Measurements from ENCODE around the gene TLR2.

TLR2 gene

GRCh38 chr4:153684182-153684970, at the start of gene TLR2:
TLR2 (plus strand) TSS chr4:153684280; CDS start chr4:153702908, 18,628 bp downstream.
- peaks cover 10% of the 10 kb centered on the region for H3K4me1 ChIP-seq (ENCODE audit: control insufficient read depth, insufficient read depth, low read length)
- peaks cover 22% of the 10 kb centered on the region for H3K9me3 ChIP-seq (ENCODE audit: control insufficient read depth, low read length)
- DNase-seq (ENCODE audit: low read depth), result peak; percentile 51
- peak within 1 kb of the TSS; percentile 76 for H3K4me3 ChIP-seq (ENCODE audit: low read length)
- H3K27me3 ChIP-seq (replicated peaks; ENCODE audit: control insufficient read depth, insufficient read depth, low read length), result peaks cover 39% of the 10 kb centered on the region
- H3K9ac ChIP-seq (ENCODE audit: low read length), result peak within 1 kb of the TSS; percentile 23
- no peaks in the 10 kb centered on the region for H3K36me3 ChIP-seq (ENCODE audit: control insufficient read depth, insufficient read depth, low read length, severe bottlenecking)

- no peaks in the 10 kb centered on the region for H3K27me3 ChIP-seq (replicated peaks; ENCODE audit: control insufficient read depth, insufficient read depth, low read length)
- peak; percentile 71 for DNase-seq (ENCODE audit: low read depth)
- H3K9me3 ChIP-seq (ENCODE audit: control insufficient read depth, low read length), result no peaks in the 10 kb centered on the region
- H3K9ac ChIP-seq (ENCODE audit: low read length), result no peak overlapping the region
- no peak overlapping the region for H3K4me3 ChIP-seq (ENCODE audit: low read length)
- peaks cover 19% of the 10 kb centered on the region for H3K36me3 ChIP-seq (ENCODE audit: control insufficient read depth, insufficient read depth, low read length, severe bottlenecking)
- H3K4me1 ChIP-seq (ENCODE audit: control insufficient read depth, insufficient read depth, low read length), result no peaks in the 10 kb centered on the region
These were observed 49.2 kb upstream of the TLR2 start for GRCh38 chr4:153634738-153635353.

GRCh38 chr4:153635846-153636245, 48.2 kb upstream of the TLR2 start:
- H3K27me3 ChIP-seq (replicated peaks; ENCODE audit: control insufficient read depth, insufficient read depth, low read length), result no peaks in the 10 kb centered on the region
- H3K4me3 ChIP-seq (ENCODE audit: low read length), result no peak overlapping the region
- DNase-seq (ENCODE audit: low read depth), result no peak
- H3K4me1 ChIP-seq (ENCODE audit: control insufficient read depth, insufficient read depth, low read length), result no peaks in the 10 kb centered on the region
- H3K36me3 ChIP-seq (ENCODE audit: control insufficient read depth, insufficient read depth, low read length, severe bottlenecking), result peaks cover 9% of the 10 kb centered on the region
- H3K9ac ChIP-seq (ENCODE audit: low read length), result no peak overlapping the region
- H3K9me3 ChIP-seq (ENCODE audit: control insufficient read depth, low read length), result no peaks in the 10 kb centered on the region

GRCh38 chr4:153637201-153637600, 46.9 kb upstream of the TLR2 start:
- H3K36me3 ChIP-seq (ENCODE audit: control insufficient read depth, insufficient read depth, low read length, severe bottlenecking), result peaks cover 8% of the 10 kb centered on the region
- H3K9me3 ChIP-seq (ENCODE audit: control insufficient read depth, low read length), result no peaks in the 10 kb centered on the region
- H3K4me3 ChIP-seq (ENCODE audit: low read length), result no peak overlapping the region
- no peak for DNase-seq (ENCODE audit: low read depth)
- no peaks in the 10 kb centered on the region for H3K27me3 ChIP-seq (replicated peaks; ENCODE audit: control insufficient read depth, insufficient read depth, low read length)
- H3K4me1 ChIP-seq (ENCODE audit: control insufficient read depth, insufficient read depth, low read length), result no peaks in the 10 kb centered on the region
- no peak overlapping the region for H3K9ac ChIP-seq (ENCODE audit: low read length)

- peaks cover 8% of the 10 kb centered on the region for H3K36me3 ChIP-seq (ENCODE audit: control insufficient read depth, insufficient read depth, low read length, severe bottlenecking)
- no peaks in the 10 kb centered on the region for H3K27me3 ChIP-seq (replicated peaks; ENCODE audit: control insufficient read depth, insufficient read depth, low read length)
- no peak overlapping the region for H3K9ac ChIP-seq (ENCODE audit: low read length)
- no peak for DNase-seq (ENCODE audit: low read depth)
- H3K4me3 ChIP-seq (ENCODE audit: low read length), result no peak overlapping the region
- no peaks in the 10 kb centered on the region for H3K4me1 ChIP-seq (ENCODE audit: control insufficient read depth, insufficient read depth, low read length)
- H3K9me3 ChIP-seq (ENCODE audit: control insufficient read depth, low read length), result no peaks in the 10 kb centered on the region
These were observed 46.1 kb upstream of the TLR2 start for GRCh38 chr4:153638011-153638410.

GRCh38 chr4:153638999-153639398, 45.1 kb upstream of the TLR2 start:
- Histone ChIP-seq H3K27me3 (replicated peaks; ENCODE audit: control insufficient read depth, insufficient read depth, low read length) (no peaks in the 10 kb centered on the region), H3K36me3 (ENCODE audit: control insufficient read depth, insufficient read depth, low read length, severe bottlenecking) (peaks cover 8% of the 10 kb centered on the region), H3K9me3 (ENCODE audit: control insufficient read depth, low read length) (no peaks in the 10 kb centered on the region), H3K4me3 (ENCODE audit: low read length) (no peak overlapping the region), H3K9ac (ENCODE audit: low read length) (no peak overlapping the region), H3K4me1 (ENCODE audit: control insufficient read depth, insufficient read depth, low read length) (no peaks in the 10 kb centered on the region)
- no peak for DNase-seq (ENCODE audit: low read depth)

GRCh38 chr4:153639833-153640802, 44.0 kb upstream of the TLR2 start:
- Histone ChIP-seq H3K9me3 (ENCODE audit: control insufficient read depth, low read length) (no peaks in the 10 kb centered on the region), H3K4me1 (ENCODE audit: control insufficient read depth, insufficient read depth, low read length) (no peaks in the 10 kb centered on the region), H3K4me3 (ENCODE audit: low read length) (no peak overlapping the region), H3K9ac (ENCODE audit: low read length) (no peak overlapping the region), H3K27me3 (replicated peaks; ENCODE audit: control insufficient read depth, insufficient read depth, low read length) (no peaks in the 10 kb centered on the region), H3K36me3 (ENCODE audit: control insufficient read depth, insufficient read depth, low read length, severe bottlenecking) (peaks cover 3% of the 10 kb centered on the region)
- no peak for DNase-seq (ENCODE audit: low read depth)

GRCh38 chr4:153641532-153641931, 42.5 kb upstream of the TLR2 start:
- H3K27me3 ChIP-seq (replicated peaks; ENCODE audit: control insufficient read depth, insufficient read depth, low read length), result no peaks in the 10 kb centered on the region
- no peak overlapping the region for H3K4me3 ChIP-seq (ENCODE audit: low read length)
- H3K9me3 ChIP-seq (ENCODE audit: control insufficient read depth, low read length), result no peaks in the 10 kb centered on the region
- no peaks in the 10 kb centered on the region for H3K36me3 ChIP-seq (ENCODE audit: control insufficient read depth, insufficient read depth, low read length, severe bottlenecking)
- no peak overlapping the region for H3K9ac ChIP-seq (ENCODE audit: low read length)
- H3K4me1 ChIP-seq (ENCODE audit: control insufficient read depth, insufficient read depth, low read length), result no peaks in the 10 kb centered on the region
- DNase-seq (ENCODE audit: low read depth), result no peak

GRCh38 chr4:153643406-153644383, 40.4 kb upstream of the TLR2 start:
- Histone ChIP-seq H3K4me1 (ENCODE audit: control insufficient read depth, insufficient read depth, low read length) (no peaks in the 10 kb centered on the region), H3K9me3 (ENCODE audit: control insufficient read depth, low read length) (no peaks in the 10 kb centered on the region), H3K36me3 (ENCODE audit: control insufficient read depth, insufficient read depth, low read length, severe bottlenecking) (no peaks in the 10 kb centered on the region), H3K27me3 (replicated peaks; ENCODE audit: control insufficient read depth, insufficient read depth, low read length) (no peaks in the 10 kb centered on the region), H3K4me3 (ENCODE audit: low read length) (no peak overlapping the region), H3K9ac (ENCODE audit: low read length) (no peak overlapping the region)
- peak; percentile 49 for DNase-seq (ENCODE audit: low read depth)

- Histone ChIP-seq H3K9me3 (ENCODE audit: control insufficient read depth, low read length) (no peaks in the 10 kb centered on the region), H3K27me3 (replicated peaks; ENCODE audit: control insufficient read depth, insufficient read depth, low read length) (no peaks in the 10 kb centered on the region), H3K4me3 (ENCODE audit: low read length) (no peak overlapping the region), H3K36me3 (ENCODE audit: control insufficient read depth, insufficient read depth, low read length, severe bottlenecking) (no peaks in the 10 kb centered on the region), H3K4me1 (ENCODE audit: control insufficient read depth, insufficient read depth, low read length) (no peaks in the 10 kb centered on the region), H3K9ac (ENCODE audit: low read length) (no peak overlapping the region)
- no peak for DNase-seq (ENCODE audit: low read depth)
These were observed 38.9 kb upstream of the TLR2 start for GRCh38 chr4:153645183-153645582.
